ENCODE data around the gene CACNG4.

DNA sequence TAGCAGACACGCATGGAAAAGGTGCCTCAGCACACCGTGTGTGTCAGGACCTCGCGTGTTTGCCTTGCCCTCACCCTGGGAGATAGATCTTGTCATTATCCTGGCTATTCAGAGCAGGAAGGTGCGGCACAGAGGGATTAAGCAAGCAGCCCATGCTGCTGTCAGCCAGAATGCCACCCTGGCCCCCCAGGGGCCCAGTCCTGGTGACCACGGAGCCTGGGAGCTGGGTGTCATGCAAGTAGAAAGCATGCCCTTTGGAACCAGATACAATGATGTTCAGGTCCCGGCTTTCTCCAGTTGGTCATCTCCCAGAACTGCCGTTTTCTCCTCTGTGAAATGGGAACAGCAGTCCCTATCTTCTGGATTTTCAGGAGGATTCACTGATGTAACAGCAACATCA is 29.9 kb downstream of the CACNG4 start:
- TF ChIP-seq CTCF (IDR thresholded peaks at IDR 0.05) (no peak), EZH2 (IDR thresholded peaks at IDR 0.05) (no peak)
